HG03558 (cell line): ENCODE data around the gene CPSF4L.

Source experiments
- ATAC-seq: cut with Tn5 transposase; IDR thresholded peaks from one replicate; pipeline ENCODE4 v1.9.1; 2021; ENCODE audit warnings: moderate number of reproducible peaks; ENCODE audit not compliant: unreplicated experiment; ENCODE audit errors: extremely low read depth

Gene CPSF4L

GRCh38 chr17:73290399-73291259, 28.9 kb upstream of the CPSF4L start:
- ATAC-seq, result peak; percentile 15

GRCh38 chr17:73289549-73290254, 28.0 kb upstream of the CPSF4L start:
- ATAC-seq, result no peak

GRCh38 chr17:73288534-73289302, 27.0 kb upstream of the CPSF4L start:
- no peak for ATAC-seq

GRCh38 chr17:73286863-73287296, 25.2 kb upstream of the CPSF4L start:
- no peak for ATAC-seq

GRCh38 chr17:73285916-73286862, 24.5 kb upstream of the CPSF4L start:
- no peak for ATAC-seq

- ATAC-seq, result no peak
These were observed 23.9 kb upstream of the CPSF4L start for GRCh38 chr17:73285603-73285908.

- no peak for ATAC-seq
These were observed 23.4 kb upstream of the CPSF4L start for GRCh38 chr17:73284906-73285602.

GRCh38 chr17:73284354-73284753, 22.7 kb upstream of the CPSF4L start:
- no peak for ATAC-seq

GRCh38 chr17:73283841-73284282, 22.2 kb upstream of the CPSF4L start:
- ATAC-seq, result no peak

GRCh38 chr17:73283250-73283649, 21.6 kb upstream of the CPSF4L start:
- ATAC-seq, result no peak

GRCh38 chr17:73282629-73283028, 20.9 kb upstream of the CPSF4L start:
- no peak for ATAC-seq

GRCh38 chr17:73281928-73282327, 20.2 kb upstream of the CPSF4L start:
- peak; percentile 92 for ATAC-seq

- no peak for ATAC-seq
These were observed 18.5 kb upstream of the CPSF4L start for GRCh38 chr17:73280191-73280590.

GRCh38 chr17:73279704-73280103, 18.0 kb upstream of the CPSF4L start:
- no peak for ATAC-seq

- no peak for ATAC-seq
These were observed 17.1 kb upstream of the CPSF4L start for GRCh38 chr17:73278465-73279453.

GRCh38 chr17:73278049-73278464, 16.4 kb upstream of the CPSF4L start:
- ATAC-seq, result no peak

- no peak for ATAC-seq
These were observed 12.8 kb upstream of the CPSF4L start for GRCh38 chr17:73274490-73274889.

- ATAC-seq, result no peak
These were observed 11.2 kb upstream of the CPSF4L start for GRCh38 chr17:73272906-73273218.
